ENCODE results near the gene ANKIB1.

The ANKIB1 gene

DNA sequence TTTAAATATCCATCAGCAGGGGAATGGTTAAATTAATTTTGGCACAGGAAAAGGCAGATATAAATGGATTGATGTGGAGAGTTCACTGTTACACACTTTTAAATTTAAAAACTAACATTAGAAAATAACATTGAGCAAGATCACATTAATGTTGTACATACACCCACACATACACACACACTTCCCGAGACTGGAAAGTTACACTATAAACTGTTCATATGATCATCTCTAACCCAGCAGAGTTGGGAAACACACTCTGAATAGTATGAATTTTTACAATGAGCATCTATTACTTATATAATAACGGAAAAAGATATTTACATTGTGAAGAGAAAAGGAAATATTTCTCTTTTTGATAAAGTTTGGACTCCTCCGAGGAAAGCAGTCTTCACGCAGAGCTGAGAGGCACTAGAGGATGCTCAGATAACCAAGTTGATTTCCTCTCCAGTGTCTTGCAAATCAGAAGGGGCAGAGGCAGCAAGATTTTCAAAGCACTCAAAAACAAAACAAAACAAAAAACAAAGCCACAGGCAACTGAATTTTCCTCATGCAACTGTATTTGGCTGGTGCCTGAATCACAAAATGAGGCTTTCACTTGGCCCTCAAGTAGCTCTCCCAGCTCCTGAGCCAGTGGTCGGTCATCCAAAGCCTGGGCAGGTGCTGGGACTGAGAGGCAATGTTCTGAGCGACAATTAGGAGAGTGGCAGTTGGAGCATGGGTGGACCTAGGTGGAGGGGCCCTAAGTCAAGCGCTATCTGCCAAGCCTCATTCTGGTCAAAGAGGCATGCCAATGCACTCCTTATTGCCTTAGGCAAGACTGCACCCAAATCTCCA lies 191.1 kb downstream of the ANKIB1 start:
- H3K9me3 ChIP-seq (ENCODE audit: control insufficient read depth, insufficient read depth, low read depth, low read length), result no peaks in the 10 kb centered on the region
- no peak overlapping the region for H3K27ac ChIP-seq (ENCODE audit: extremely low read depth, low read depth, low read length)
- H3K4me3 ChIP-seq (ENCODE audit: low read depth, low read length), result no peak overlapping the region
- TF ChIP-seq, protein P1, sequence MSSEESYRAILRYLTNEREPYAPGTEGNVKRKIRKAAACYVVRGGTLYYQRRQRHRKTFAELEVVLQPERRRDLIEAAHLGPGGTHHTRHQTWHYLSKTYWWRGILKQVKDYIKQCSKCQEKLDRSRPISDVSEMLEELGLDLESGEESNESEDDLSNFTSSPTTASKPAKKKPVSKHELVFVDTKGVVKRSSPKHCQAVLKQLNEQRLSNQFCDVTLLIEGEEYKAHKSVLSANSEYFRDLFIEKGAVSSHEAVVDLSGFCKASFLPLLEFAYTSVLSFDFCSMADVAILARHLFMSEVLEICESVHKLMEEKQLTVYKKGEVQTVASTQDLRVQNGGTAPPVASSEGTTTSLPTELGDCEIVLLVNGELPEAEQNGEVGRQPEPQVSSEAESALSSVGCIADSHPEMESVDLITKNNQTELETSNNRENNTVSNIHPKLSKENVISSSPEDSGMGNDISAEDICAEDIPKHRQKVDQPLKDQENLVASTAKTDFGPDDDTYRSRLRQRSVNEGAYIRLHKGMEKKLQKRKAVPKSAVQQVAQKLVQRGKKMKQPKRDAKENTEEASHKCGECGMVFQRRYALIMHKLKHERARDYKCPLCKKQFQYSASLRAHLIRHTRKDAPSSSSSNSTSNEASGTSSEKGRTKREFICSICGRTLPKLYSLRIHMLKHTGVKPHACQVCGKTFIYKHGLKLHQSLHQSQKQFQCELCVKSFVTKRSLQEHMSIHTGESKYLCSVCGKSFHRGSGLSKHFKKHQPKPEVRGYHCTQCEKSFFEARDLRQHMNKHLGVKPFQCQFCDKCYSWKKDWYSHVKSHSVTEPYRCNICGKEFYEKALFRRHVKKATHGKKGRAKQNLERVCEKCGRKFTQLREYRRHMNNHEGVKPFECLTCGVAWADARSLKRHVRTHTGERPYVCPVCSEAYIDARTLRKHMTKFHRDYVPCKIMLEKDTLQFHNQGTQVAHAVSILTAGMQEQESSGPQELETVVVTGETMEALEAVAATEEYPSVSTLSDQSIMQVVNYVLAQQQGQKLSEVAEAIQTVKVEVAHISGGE (tag by site-specific recombination; conservative IDR thresholded peaks at IDR 0.05; ENCODE audit: low read depth), result no peak
- no peak for TF ChIP-seq PRDM1 (tag by site-specific recombination; IDR thresholded peaks at IDR 0.05)
- TF ChIP-seq, protein P2, sequence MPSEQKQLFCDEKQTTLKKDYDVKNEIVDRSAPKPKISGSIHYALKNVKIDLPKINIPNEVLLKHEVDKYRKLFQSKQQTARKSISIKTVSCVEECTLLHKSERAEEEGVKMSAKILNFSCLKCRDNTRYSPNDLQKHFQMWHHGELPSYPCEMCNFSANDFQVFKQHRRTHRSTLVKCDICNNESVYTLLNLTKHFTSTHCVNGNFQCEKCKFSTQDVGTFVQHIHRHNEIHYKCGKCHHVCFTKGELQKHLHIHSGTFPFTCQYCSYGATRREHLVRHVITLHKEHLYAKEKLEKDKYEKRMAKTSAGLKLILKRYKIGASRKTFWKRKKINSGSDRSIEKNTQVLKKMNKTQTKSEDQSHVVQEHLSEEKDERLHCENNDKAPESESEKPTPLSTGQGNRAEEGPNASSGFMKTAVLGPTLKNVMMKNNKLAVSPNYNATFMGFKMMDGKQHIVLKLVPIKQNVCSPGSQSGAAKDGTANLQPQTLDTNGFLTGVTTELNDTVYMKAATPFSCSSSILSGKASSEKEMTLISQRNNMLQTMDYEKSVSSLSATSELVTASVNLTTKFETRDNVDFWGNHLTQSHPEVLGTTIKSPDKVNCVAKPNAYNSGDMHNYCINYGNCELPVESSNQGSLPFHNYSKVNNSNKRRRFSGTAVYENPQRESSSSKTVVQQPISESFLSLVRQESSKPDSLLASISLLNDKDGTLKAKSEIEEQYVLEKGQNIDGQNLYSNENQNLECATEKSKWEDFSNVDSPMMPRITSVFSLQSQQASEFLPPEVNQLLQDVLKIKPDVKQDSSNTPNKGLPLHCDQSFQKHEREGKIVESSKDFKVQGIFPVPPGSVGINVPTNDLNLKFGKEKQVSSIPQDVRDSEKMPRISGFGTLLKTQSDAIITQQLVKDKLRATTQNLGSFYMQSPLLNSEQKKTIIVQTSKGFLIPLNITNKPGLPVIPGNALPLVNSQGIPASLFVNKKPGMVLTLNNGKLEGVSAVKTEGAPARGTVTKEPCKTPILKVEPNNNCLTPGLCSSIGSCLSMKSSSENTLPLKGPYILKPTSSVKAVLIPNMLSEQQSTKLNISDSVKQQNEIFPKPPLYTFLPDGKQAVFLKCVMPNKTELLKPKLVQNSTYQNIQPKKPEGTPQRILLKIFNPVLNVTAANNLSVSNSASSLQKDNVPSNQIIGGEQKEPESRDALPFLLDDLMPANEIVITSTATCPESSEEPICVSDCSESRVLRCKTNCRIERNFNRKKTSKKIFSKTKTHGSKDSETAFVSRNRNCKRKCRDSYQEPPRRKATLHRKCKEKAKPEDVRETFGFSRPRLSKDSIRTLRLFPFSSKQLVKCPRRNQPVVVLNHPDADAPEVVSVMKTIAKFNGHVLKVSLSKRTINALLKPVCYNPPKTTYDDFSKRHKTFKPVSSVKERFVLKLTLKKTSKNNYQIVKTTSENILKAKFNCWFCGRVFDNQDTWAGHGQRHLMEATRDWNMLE (tag by site-specific recombination; conservative IDR thresholded peaks at IDR 0.05; ENCODE audit: low read depth), result no peak
- no peak for TF ChIP-seq MEIS1 (CRISPR knock-in tag; IDR thresholded peaks at IDR 0.05; ENCODE audit: borderline replicate concordance)
- TF ChIP-seq, protein P3, sequence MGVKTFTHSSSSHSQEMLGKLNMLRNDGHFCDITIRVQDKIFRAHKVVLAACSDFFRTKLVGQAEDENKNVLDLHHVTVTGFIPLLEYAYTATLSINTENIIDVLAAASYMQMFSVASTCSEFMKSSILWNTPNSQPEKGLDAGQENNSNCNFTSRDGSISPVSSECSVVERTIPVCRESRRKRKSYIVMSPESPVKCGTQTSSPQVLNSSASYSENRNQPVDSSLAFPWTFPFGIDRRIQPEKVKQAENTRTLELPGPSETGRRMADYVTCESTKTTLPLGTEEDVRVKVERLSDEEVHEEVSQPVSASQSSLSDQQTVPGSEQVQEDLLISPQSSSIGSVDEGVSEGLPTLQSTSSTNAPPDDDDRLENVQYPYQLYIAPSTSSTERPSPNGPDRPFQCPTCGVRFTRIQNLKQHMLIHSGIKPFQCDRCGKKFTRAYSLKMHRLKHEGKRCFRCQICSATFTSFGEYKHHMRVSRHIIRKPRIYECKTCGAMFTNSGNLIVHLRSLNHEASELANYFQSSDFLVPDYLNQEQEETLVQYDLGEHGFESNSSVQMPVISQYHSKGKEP (tag by site-specific recombination; IDR thresholded peaks at IDR 0.05), result no peak
- no peak for TF ChIP-seq GLIS1 (tag by site-specific recombination; IDR thresholded peaks at IDR 0.05)
- no peak for TF ChIP-seq ZNF140 (tag by site-specific recombination; IDR thresholded peaks at IDR 0.05)
- no peak for TF ChIP-seq FEZF1 (tag by site-specific recombination; IDR thresholded peaks at IDR 0.05)
- no peak for TF ChIP-seq ZNF664 (tag by site-specific recombination; IDR thresholded peaks at IDR 0.05)
- TF ChIP-seq, protein P4, sequence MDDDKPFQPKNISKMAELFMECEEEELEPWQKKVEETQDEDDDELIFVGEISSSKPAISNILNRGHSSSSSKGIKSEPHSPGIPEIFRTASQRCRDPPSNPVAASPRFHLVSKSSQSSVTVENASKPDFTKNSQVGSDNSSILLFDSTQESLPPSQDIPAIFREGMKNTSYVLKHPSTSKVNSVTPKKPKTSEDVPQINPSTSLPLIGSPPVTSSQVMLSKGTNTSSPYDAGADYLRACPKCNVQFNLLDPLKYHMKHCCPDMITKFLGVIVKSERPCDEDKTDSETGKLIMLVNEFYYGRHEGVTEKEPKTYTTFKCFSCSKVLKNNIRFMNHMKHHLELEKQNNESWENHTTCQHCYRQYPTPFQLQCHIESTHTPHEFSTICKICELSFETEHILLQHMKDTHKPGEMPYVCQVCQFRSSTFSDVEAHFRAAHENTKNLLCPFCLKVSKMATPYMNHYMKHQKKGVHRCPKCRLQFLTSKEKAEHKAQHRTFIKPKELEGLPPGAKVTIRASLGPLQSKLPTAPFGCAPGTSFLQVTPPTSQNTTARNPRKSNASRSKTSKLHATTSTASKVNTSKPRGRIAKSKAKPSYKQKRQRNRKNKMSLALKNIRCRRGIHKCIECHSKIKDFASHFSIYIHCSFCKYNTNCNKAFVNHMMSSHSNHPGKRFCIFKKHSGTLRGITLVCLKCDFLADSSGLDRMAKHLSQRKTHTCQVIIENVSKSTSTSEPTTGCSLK (tag by site-specific recombination; IDR thresholded peaks at IDR 0.05), result no peak
- TF ChIP-seq, protein P5, sequence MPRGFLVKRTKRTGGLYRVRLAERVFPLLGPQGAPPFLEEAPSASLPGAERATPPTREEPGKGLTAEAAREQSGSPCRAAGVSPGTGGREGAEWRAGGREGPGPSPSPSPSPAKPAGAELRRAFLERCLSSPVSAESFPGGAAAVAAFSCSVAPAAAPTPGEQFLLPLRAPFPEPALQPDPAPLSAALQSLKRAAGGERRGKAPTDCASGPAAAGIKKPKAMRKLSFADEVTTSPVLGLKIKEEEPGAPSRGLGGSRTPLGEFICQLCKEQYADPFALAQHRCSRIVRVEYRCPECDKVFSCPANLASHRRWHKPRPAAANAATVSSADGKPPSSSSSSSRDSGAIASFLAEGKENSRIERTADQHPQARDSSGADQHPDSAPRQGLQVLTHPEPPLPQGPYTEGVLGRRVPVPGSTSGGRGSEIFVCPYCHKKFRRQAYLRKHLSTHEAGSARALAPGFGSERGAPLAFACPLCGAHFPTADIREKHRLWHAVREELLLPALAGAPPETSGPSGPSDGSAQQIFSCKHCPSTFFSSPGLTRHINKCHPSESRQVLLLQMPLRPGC (tag by site-specific recombination; IDR thresholded peaks at IDR 0.05), result no peak
- TF ChIP-seq, protein P6, sequence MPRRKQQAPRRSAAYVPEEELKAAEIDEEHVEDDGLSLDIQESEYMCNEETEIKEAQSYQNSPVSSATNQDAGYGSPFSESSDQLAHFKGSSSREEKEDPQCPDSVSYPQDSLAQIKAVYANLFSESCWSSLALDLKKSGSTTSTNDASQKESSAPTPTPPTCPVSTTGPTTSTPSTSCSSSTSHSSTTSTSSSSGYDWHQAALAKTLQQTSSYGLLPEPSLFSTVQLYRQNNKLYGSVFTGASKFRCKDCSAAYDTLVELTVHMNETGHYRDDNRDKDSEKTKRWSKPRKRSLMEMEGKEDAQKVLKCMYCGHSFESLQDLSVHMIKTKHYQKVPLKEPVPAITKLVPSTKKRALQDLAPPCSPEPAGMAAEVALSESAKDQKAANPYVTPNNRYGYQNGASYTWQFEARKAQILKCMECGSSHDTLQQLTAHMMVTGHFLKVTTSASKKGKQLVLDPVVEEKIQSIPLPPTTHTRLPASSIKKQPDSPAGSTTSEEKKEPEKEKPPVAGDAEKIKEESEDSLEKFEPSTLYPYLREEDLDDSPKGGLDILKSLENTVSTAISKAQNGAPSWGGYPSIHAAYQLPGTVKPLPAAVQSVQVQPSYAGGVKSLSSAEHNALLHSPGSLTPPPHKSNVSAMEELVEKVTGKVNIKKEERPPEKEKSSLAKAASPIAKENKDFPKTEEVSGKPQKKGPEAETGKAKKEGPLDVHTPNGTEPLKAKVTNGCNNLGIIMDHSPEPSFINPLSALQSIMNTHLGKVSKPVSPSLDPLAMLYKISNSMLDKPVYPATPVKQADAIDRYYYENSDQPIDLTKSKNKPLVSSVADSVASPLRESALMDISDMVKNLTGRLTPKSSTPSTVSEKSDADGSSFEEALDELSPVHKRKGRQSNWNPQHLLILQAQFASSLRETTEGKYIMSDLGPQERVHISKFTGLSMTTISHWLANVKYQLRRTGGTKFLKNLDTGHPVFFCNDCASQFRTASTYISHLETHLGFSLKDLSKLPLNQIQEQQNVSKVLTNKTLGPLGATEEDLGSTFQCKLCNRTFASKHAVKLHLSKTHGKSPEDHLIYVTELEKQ (tag by site-specific recombination; IDR thresholded peaks at IDR 0.05; ENCODE audit: borderline replicate concordance), result no peak
- TF ChIP-seq, protein P7, sequence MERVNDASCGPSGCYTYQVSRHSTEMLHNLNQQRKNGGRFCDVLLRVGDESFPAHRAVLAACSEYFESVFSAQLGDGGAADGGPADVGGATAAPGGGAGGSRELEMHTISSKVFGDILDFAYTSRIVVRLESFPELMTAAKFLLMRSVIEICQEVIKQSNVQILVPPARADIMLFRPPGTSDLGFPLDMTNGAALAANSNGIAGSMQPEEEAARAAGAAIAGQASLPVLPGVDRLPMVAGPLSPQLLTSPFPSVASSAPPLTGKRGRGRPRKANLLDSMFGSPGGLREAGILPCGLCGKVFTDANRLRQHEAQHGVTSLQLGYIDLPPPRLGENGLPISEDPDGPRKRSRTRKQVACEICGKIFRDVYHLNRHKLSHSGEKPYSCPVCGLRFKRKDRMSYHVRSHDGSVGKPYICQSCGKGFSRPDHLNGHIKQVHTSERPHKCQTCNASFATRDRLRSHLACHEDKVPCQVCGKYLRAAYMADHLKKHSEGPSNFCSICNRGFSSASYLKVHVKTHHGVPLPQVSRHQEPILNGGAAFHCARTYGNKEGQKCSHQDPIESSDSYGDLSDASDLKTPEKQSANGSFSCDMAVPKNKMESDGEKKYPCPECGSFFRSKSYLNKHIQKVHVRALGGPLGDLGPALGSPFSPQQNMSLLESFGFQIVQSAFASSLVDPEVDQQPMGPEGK (tag by site-specific recombination; IDR thresholded peaks at IDR 0.05), result no peak
- ChIA-PET CTCF (interaction anchor here (2.2 kb wide), 1 partner anchor 13 kb away, joined by 9 read pairs; no protein-coding TSS in a partner anchor), POLR2A (no interaction called here)
- no peaks in the 10 kb centered on the region for H3K4me1 ChIP-seq (ENCODE audit: control insufficient read depth, insufficient read depth, low read length)
- no peaks in the 10 kb centered on the region for H3K36me3 ChIP-seq (ENCODE audit: control insufficient read depth in 2 of 2, insufficient read depth in 1 of 2, low read length in 2 of 2)

Measured in HEK293 (cell line).